Stimulated activated CD4-positive, alpha-beta T cell treated with anti-CD3 and anti-CD28 coated beads, Interleukin-4, amount 100 ng/mL, for 48 hours (primary cell): ENCODE measurements around the gene SPPL2B.
"Not testable (repeated sequence)": the region's sequence is repeated elsewhere in the genome, so short reads cannot be mapped to it uniquely, and the experiment has no call there.

ENCODE experiments used
- DNase-seq, 2 donors: peaks; one replicate each; pipeline ENCODE4 v3.0.0-alpha.2; 2020; ENCODE audit warnings: low read depth in 2 of 2

The SPPL2B gene

DNA sequence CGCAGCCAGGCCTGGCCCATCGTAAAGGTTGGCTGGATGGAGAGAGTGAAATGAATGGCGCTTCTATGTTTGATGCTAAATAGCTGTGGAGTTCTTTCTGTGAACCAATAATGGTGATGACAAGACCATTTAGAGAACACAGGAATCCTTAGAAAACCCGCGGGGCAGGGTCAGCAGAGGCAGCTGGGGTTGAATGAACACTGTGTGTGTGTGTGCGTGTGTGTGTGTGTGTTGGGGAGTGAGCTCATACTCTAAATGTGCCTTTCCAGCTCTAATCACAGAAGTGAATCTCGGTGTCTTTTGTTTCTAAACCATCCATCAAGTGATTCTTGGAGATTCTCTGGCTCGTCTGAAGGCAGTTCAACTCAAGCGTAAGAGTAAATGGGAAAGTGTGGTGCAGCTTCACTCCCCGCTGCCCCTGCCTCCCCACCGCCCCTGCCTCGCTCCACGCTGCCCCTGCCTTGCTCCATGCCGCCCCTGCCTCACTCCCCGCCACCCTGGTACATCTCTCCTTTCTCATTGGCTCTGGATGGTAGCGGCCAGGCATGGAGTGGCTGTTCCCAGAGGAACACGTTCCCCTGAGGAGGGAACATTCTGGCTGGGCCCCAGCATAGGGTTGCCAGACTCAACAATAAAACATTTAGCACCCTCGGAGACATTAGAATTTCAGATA is 52.8 kb downstream of the SPPL2B start:
- no peak for DNase-seq

DNA sequence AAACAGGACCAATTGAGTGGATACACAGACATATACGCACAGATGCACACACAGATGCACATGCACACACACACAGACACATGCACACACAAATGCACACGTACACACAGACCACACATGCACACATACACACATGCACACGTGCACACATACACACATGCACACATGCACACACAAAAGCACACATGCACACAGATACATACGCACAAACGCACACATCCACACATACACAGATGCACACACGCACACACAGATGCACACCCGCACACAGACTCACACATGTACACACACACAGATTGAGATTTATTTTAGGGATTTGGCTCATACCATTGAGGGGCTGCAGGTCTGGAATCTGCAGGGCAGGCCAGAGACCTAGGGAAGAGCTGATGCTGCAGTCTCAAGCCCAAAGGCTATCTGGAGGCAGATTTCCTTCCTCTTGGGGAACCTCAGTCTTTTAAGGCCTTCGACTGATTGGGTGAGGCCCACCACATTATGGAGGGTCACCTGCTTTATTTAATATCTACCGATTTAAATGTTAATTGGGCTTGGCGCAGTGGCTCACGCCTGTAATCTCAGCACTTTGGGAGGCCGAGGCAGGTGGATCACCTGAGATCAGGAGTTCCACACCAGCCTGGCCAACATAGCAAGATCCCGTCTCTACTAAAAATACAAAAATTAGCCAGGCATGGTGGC is 54.2 kb downstream of the SPPL2B start:
- DNase-seq, result no peak

DNA sequence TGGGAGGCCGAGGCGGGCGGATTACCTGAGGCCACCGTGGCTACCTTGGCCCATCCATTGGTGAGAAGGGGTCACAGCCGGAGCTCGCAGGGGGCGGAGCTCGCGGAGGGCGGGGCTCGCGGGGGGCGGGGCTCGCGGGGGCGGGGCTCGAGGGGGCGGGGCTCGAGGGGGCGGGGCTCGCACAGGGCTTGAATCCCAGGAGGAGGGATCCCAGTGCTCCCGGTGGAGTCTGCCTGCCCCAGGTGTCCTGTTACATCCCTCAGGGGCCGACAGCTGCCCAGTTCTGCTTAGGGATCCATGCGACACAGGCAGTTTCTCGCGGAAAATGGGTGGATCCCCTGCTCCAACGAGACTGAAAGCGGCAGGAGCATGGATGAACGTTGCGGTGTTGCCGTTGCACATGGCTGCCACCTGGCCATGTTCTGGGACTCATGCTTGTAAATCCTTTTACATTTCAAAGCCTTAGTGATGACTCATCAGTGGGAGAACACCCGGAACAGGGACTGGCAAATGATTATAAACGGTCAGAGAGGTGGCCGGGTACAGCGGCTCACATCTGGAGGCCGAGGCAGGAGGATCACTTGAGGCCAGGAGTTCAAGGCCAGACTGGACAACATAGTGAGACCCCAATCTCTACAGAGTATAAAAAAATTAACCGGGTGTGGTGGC is 56.7 kb downstream of the SPPL2B start:
- DNase-seq, result no peak

DNA sequence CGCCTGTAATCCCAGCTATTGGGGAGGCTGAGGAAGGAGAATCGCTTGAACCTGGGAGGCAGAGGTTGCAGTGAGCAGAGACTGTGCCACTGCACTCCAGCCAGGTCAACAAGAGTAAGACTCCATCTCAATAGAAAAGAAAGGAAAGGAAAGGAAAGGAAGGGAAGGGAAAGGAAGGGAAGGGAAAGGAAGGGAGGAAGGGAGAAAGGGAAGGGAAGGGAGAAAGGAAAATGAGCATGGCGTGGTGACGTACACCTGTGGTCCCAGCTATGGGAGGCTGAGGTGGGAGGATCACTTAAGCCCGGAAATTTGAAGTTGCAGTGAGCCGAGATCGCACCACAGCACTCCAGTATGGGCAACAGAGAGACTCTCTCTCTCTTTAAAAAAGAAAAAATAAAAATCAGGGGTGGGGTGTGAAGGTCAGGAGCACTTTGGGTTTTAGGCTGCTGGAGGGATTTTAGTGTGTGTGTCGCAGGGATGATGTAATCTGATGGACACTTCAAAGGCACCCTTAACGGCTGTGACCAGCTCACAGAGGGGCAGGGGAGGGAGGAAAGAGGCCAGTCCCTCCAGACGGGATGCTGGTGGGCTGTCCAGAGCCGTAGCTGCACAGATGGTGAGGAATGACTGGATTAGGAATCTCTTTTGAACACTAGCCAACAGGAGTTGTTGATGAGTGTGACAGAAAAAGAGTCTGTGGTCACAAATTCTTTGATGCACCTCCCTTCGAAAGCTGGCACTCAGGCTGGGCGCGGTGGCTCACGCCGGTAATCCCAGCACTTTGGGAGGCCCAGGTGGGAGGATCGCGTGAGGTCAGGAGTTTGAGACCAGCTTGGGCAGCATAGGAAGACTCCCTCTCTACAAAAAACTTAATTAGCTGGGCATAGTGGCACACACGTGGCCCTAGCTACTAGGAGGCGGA is 59.1 kb downstream of the SPPL2B start:
- DNase-seq, result no peak

DNA sequence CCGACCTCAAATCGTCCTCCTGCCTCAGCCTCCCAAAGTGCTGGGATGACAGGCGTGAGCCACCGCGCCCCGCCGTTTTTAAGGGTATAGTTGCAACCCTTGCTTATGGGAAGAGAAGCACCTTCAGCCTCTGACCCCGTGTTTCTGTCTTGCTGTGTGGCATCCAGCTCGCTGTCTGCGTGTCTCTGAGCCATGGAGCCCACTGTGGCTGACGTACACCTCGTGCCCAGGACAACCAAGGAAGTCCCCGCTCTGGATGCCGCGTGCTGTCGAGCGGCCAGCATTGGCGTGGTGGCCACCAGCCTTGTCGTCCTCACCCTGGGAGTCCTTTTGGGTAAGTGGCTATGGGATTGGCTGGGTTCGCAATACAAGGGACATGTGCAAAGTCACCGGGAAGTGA is 61.1 kb downstream of the SPPL2B start:
- no peak for DNase-seq

DNA sequence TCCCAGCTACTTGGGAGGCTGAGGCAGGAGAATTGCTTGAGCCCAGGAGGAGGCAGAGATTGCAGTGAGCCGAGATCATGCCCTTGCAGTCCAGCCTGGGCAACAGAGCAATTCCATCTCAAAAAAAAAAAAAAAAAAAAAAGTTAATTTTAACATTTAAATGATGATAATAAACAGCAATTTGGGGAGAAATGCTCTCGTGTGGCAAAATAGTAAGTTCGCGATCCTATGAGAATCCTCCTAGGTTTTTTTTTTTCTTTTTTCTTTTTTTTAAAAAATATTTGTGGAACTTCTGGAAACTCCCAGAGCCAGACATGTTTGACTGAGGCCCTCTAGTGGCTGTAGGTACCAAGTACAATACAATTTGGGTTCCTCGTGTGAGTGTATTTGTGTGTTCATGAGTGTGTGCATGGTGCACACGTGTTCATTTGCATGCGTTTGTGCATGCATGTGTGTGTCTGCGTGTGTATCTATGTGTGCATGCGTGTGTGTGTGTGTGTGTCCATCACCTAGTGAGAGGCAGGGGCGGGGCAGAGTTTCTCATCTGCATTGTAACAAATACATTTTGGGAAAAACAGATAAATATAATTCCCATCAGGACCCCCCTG is 62.7 kb downstream of the SPPL2B start:
- DNase-seq, result no peak

DNA sequence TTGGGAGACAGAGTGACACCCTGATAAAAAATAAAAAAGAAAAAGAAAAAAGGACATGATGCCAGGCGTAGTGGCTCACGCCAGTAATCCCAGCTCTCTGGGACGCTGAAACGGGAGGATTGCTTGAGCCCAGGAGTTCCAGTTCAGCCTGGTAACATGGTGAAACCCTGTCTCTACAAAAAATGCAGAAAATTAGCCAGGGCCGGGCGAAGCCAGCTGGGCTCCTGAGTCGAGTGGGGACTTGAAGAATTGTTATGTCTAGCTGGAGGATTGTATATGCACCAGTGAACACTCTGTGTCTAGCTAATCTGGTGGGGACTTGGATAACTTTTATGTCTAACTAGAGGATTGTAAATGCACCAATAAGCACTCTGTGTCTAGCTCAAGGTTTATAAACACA is 63.9 kb downstream of the SPPL2B start:
- DNase-seq, result no peak

DNA sequence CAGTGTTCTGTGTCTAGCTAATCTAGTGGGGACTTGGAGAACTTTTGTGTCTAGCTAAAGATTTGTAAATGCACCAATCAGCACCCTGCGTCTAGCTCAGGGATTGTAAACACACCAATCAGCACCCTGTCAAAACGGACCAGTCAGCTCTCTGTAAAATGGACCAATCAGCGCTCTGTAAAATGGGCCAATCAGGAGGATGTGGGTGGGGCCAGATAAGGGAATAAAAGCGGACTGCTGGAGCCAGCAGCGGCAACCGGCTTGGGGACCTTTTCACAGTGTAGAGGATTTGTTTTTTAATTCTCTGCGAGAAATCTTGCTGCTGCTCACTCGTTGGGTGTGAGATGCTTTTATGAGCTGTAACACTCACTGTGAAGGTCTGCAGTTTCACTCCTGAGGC is 64.4 kb downstream of the SPPL2B start:
- not testable (repeated sequence) for DNase-seq

DNA sequence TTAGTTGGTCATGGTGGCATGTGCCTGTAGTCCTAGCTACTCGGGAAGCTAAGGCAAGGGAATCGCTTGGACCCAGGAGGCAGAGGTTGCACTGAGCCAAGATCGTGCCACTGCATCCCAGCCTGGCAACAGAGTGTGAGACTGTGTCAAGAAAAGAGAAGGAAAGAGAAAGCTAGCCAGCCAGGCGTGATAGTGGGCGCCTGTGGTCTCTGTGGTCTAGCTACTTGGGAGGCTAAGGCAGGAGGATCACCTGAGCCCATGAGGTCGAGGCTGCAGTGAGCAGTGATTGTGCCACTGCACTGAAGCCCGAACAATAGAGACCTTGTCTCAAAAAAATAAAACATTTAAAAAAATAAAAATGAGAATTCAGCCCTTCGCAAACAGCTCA is 65.6 kb downstream of the SPPL2B start:
- no peak for DNase-seq

DNA sequence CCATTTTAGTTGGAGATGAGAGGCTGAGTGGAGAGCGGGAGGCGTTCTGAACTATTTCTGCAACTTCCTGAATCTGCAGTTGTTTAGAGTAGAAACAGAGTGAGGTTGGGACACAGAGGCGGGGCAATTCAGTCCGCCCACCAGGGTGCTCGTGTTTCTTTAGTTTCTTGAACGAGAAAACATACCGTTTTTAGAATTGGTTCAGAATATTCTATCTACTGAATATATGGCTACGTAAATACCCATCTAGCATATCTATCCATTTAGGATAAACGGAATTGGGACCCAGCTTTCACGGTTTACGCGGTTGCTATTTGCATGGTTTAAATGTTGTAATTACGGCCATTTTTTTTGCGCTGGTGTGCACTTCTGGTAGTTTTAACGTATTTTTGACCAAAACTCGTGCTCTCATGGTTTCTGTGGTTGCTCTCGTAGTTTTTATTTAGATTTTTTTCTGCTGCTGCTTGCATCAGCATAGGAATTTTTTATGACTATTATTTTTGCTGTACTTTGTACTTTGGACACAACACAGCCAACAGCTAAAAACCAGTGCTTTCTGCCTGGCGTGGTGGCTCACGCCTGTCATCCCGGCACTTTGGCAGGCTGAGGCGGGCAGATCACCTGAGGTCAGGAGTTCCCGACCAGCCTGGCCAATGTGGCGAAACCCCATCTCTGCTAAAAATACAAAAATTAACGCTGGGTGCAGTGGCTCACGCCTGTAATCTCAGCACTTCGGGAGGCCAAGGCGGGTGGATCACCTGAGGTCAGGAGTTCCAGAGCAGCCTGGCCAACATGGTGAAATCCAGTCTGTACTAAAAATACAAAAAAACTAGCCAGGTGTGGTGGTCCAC is 66.2 kb downstream of the SPPL2B start:
- DNase-seq, result no peak

DNA sequence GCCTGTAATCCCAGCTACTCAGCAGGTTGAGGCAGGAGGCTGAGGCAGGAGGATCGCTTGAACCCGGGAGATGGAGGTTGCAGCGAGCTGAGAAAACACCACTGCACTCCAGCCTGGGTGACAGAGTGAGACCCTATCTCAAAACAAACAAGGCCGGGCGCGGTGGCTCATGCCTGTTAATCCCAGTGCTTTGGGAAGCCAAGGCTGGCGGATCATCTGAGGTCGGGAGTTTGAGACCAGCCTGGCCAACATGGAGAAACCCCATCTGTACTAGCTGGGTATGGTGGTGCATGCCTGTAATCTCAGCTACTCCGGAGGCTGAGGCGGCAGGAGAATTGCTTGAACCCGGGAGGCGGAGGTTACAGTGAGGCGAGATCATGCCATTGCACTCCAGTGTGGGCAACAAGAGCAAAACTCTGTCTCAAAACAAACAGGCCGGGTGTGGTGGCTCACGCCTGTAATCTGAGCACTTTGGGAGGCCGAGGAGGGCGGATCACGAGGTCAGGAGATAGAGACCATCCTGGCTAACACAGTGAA is 66.9 kb downstream of the SPPL2B start:
- DNase-seq, result not testable (repeated sequence)

DNA sequence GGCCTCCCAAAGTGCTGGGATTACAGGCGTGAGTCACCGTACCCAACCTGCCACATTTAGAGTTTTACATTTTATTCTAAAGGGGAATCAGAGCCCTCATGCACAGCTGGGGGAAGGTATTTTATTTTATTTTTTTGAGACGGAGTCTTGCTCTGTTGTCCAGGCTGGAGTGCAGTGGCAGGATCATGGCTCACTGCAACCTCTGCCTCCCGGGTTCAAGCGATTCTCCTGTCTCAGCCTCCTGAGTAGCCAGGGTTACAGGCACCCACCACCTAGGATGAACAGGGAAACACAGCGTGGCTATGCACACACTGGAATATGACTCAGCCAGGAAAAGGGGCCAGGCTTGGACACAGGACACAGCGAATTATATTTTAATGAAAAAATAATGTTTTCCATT is 68.7 kb downstream of the SPPL2B start:
- DNase-seq, result not testable (repeated sequence)

DNA sequence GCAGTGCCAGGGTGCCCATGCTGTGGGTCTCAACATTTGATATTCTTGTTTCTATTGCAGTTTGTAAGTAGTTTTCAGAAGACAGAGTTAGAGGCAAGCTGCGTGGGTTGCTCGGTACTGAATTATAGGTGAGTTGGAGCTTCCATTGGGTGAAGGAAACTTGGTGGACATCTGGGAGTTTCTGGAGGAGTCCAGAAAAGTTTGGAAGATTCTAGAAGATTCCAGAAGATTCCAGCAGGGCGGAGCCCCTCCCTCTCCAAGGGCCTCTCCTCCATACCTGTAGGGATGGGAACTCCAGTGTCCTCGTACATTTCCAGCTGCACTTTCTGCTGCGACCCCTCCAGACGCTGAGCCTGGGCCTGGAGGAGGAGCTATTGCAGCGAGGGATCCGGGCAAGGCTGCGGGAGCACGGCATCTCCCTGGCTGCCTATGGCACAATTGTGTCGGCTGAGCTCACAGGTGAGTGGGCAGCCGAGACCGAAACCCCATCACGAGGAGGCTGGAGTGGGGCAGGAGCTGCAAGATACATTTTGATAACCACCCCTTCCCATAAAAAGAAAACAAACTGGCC is 70.3 kb downstream of the SPPL2B start:
- no peak for DNase-seq

DNA sequence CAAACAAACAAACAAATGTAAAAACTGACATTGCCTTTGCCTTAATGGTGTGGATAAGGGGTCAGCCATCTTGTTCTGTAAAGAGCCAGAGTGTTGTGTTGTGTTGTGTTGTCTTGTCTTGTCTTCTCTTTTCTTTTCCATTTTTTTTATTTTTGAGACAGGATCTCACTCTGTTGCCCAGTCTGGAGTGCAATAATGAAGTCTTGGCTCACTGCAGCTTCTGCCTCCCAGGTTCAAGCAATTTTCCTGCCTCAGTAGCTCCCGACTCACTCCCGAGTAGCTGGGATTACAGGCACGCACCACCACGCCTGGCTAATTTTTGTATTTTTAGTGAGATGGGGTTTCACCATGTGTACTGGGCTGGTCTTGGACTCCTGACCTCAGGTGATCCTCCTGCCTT is 71.1 kb downstream of the SPPL2B start:
- no peak for DNase-seq
